HepG2 (cell line): ENCODE results near the gene GTF3C5. TPM values are rescaled to one million over a fixed set of nuclear protein-coding genes. Genes with fewer than 3 reads are reported as not detected.

ENCODE experiments used
- ATAC-seq: fragments of 200-7000 bp; cut with Tn5 transposase; 3 replicates; pipeline ENCODE4 v1.9.1; 2020; ENCODE audit warnings: mild to moderate bottlenecking, moderate library complexity
- BruUV-seq: library from RNA; stranded (reverse); fragments of 400-500 nt; replicated peaks from 2 replicates; lab custom pipeline; 2021; lab: Mats Ljungman, UMichigan
- CTCF ChIA-PET: fragments of 300-600 bp; formaldehyde crosslinking; extraction: SDS; loops from one replicate; lab custom pipeline; 2021; ENCODE audit warnings: low total read pairs, inconsistent platforms, low intra/inter-chr PET ratio; lab: Yijun Ruan, JAX
- POLR2A ChIA-PET: fragments of 350-600 bp; sonication (Branson Sonifier 250); formaldehyde crosslinking; loops from one replicate; lab custom pipeline; 2020; ENCODE audit warnings: antibody characterized with exemption, inconsistent platforms; lab: Yijun Ruan, JAX
- DNase-seq: peaks from one replicate; pipeline ENCODE4 v3.0.0-alpha.2; 2015; ENCODE audit warnings: low spot score
- FAIRE-seq: peaks from 3 replicates; lab custom pipeline; 2011; peaks lifted over from hg19 to GRCh38; lab: Jason Lieb, UNC
- H2AFZ ChIP-seq: one replicate; pipeline ENCODE4 v1.6.1; 2011; ENCODE audit warnings: low read length, inconsistent platforms
- H3K27ac ChIP-seq: fragments of 300-600 bp; 3 replicates; pipeline ENCODE4 v1.8.0; 2011; ENCODE audit warnings: mixed run types, mild to moderate bottlenecking, mixed read lengths, low read length, inconsistent platforms; ENCODE audit not compliant: insufficient read depth; ENCODE audit errors: extremely low read length
- H3K27me3 ChIP-seq, 2 experiments: fragments of 200-600 bp in 1 of 2; 2 replicates in 1 of 2; 3 replicates in 1 of 2; pipeline versions ENCODE4 v1.6.0 to v1.8.0; 2011; ENCODE audit warnings: low read length in 2 of 2, mild to moderate bottlenecking in 2 of 2, moderate library complexity in 2 of 2, inconsistent platforms in 1 of 2; ENCODE audit not compliant: insufficient read depth in 2 of 2, control insufficient read depth in 1 of 2
- H3K36me3 ChIP-seq, 2 experiments: fragments of 200-600 bp in 1 of 2; replicated peaks in 1 of 2; 2 replicates in 1 of 2; 3 replicates in 1 of 2; pipeline versions ENCODE4 v1.5.1 to v1.8.0; 2011; ENCODE audit warnings: low read length in 2 of 2, inconsistent platforms in 1 of 2; ENCODE audit not compliant: insufficient read depth in 2 of 2, control insufficient read depth in 1 of 2
- H3K4me1 ChIP-seq: 2 replicates; pipeline ENCODE4 v1.5.1; 2012; ENCODE audit warnings: low read length, inconsistent platforms; ENCODE audit not compliant: insufficient read depth
- H3K4me2 ChIP-seq: 2 replicates; pipeline ENCODE4 v1.6.0; 2011; ENCODE audit warnings: low read depth, low read length, inconsistent platforms
- H3K4me3 ChIP-seq, 3 experiments: fragments of 200-600 bp in 1 of 3; sonication (generic), shearing (Covaris generic) in 1 of 3; replicated peaks in 1 of 3; 2 replicates each; pipeline ENCODE4 v1.5.1; 2011 to 2016; ENCODE audit warnings: low read length in 3 of 3, inconsistent platforms in 2 of 3, low read depth in 2 of 3, mild to moderate bottlenecking in 2 of 3, control low read depth in 1 of 3, mixed read lengths in 1 of 3; ENCODE audit not compliant: insufficient read depth in 1 of 3
- H3K79me2 ChIP-seq: one replicate; pipeline ENCODE4 v1.6.1; 2011; ENCODE audit warnings: low read length, inconsistent platforms; ENCODE audit not compliant: insufficient read depth
- H3K9ac ChIP-seq: 2 replicates; pipeline ENCODE4 v1.6.0; 2011; ENCODE audit warnings: mild to moderate bottlenecking, low read depth, low read length, inconsistent platforms; ENCODE audit not compliant: insufficient read depth
- H3K9me3 ChIP-seq: 2 replicates; pipeline ENCODE4 v1.5.1; 2012; ENCODE audit warnings: mild to moderate bottlenecking, low read length
- H4K20me1 ChIP-seq: 2 replicates; pipeline ENCODE4 v1.6.0; 2011; ENCODE audit warnings: inconsistent platforms, mild to moderate bottlenecking, low read length, moderate library complexity; ENCODE audit not compliant: insufficient read depth
- ARID2 ChIP-seq: sonication (generic); formaldehyde crosslinking; IDR thresholded peaks from 2 replicates; pipeline ENCODE4 v1.8.1; 2022; ENCODE audit warnings: mild to moderate bottlenecking, missing genetic modification reagents, borderline replicate concordance
- HOXA3 ChIP-seq: sonication (generic); formaldehyde crosslinking; IDR thresholded peaks from 2 replicates; pipeline ENCODE4 v1.5.0; 2020; ENCODE audit warnings: missing genetic modification reagents
- JARID2 ChIP-seq: sonication (generic); formaldehyde crosslinking; IDR thresholded peaks from 2 replicates; pipeline ENCODE4 v1.8.1; 2023; ENCODE audit warnings: missing genetic modification reagents, inconsistent platforms; ENCODE audit not compliant: insufficient replicate concordance
- KDM2A ChIP-seq: sonication (generic); formaldehyde crosslinking; IDR thresholded peaks from 2 replicates; pipeline ENCODE4 v1.4.0; 2020; ENCODE audit warnings: low read depth, missing genetic modification reagents, borderline replicate concordance
- POLR2G ChIP-seq: fragments of 200-400 bp; formaldehyde crosslinking; IDR thresholded peaks from 2 replicates; pipeline ENCODE4 v1.6.1; 2018; ENCODE audit warnings: mild to moderate bottlenecking, low read depth, low read length, moderate library complexity
- YY1 ChIP-seq: IDR thresholded peaks from 2 replicates; pipeline ENCODE4 v1.6.1; 2011; ENCODE audit warnings: low read length, low read depth, moderate library complexity, mild to moderate bottlenecking; ENCODE audit not compliant: insufficient read depth, insufficient replicate concordance
- ZNF567 ChIP-seq: sonication (generic); formaldehyde crosslinking; IDR thresholded peaks from 2 replicates; pipeline ENCODE4 v1.8.1; 2023; ENCODE audit warnings: mild to moderate bottlenecking, missing genetic modification reagents, borderline replicate concordance
- ZSCAN9 ChIP-seq: IDR thresholded peaks from 2 replicates; pipeline ENCODE4 v1.6.1; 2016; ENCODE audit warnings: borderline replicate concordance
- WGBS: methylation state at CpG from one replicate; pipeline ENCODE4 v1.1.6; 2017; ENCODE audit warnings: low lambda C conversion rate; 5-methylcytosine and 5-hydroxymethylcytosine counted together
- in situ Hi-C: cut with HindIII; loops from 2 replicates; pipeline ENCODE4 v1.10.0; 2017; ENCODE audit warnings: low pct_unique_long_range_greater_than_20kb; ENCODE audit not compliant: extremely low pct_ligation_motif_present
- intact Hi-C: fragments of 100-400 bp; cut with micrococcal nuclease; formaldehyde crosslinking; loops from one replicate; pipeline ENCODE4 v1.10.0; 2022; ENCODE audit not compliant: unreplicated experiment
- polyA plus RNA-seq, 8 experiments: library from polyadenylated mRNA; depleted of rRNA in 3 of 8; stranded (reverse) in 7 of 8; unstranded in 1 of 8; fragments of >200 nt; fragmentation: Illumina TruSeq in 4 of 8; extraction: Trizol in 4 of 8; gene quantifications; 2 replicates each; pipeline versions ENCODE4 v1.2.1 to v1.2.3, GENCODE V29; 2011 to 2016; ENCODE audit warnings: low read depth in 4 of 8, missing spikeins in 1 of 8, mixed read lengths in 1 of 8; ENCODE audit not compliant: insufficient read depth in 1 of 8
- total RNA-seq, 5 experiments: library from RNA; depleted of rRNA; stranded (reverse); fragments of >200 nt; fragmentation: Illumina TruSeq; extraction: Trizol; gene quantifications; 2 replicates each; pipeline ENCODE4 v1.2.3, GENCODE V29; 2016; ENCODE audit warnings: low read depth in 1 of 5
- TF ChIP-seq, protein P1 (sequence below): sonication (generic); formaldehyde crosslinking; IDR thresholded peaks from 2 replicates; pipeline ENCODE4 v1.4.0; 2020; ENCODE audit warnings: missing genetic modification reagents

Gene GTF3C5
- total and polyA plus RNA-seq, 2 of the 13 experiments (the other 11 are each of a cell fraction or from before 2014, with no cell fraction given): 66.9 to 92.6 TPM

DNA sequence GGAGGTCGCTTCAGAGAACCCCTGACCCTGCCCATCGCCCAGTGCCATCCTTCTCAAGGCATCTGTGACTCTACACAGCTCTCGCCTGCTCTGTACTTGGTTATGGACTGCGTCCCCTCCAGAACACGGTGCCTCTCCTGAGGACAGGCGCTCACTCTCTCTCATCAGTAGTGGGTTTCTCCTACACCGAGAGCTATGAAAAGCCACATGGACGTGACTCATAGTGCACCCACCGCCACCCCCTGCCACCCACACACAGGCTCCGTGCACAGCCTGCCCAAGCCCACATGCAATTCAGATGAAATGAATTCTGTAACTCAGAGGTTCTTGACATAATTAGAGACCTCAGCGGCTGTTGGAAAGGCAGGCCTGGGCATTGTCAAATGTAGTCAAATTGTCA lies 13.9 kb downstream of the GTF3C5 start:
- 95% methylated on average over 11 of the region's 11 CpGs for WGBS
- ChIA-PET CTCF (no interaction called here), POLR2A (no interaction called here)
- H3K9me3 ChIP-seq: no peaks in the 10 kb centered on the region
- H3K4me1 ChIP-seq: no peaks in the 10 kb centered on the region
- H3K4me3 ChIP-seq: no peak overlapping the region
- DNase-seq (no peak), ATAC-seq (no peak), FAIRE-seq (no peak)
- no peak overlapping the region for H3K27ac ChIP-seq
- H3K9ac ChIP-seq: no peak overlapping the region
- H3K27me3 ChIP-seq: no peaks in the 10 kb centered on the region
- intact Hi-C loops (loop anchor here (5.0 kb wide), 1 partner anchor 103 kb away; no protein-coding TSS in a partner anchor), in situ Hi-C loops (loop anchor here (10.0 kb wide), 1 partner anchor 100 kb away; no protein-coding TSS in a partner anchor)
- no peak overlapping the region for H2AFZ ChIP-seq
- H3K79me2 ChIP-seq: peaks cover 2% of the 10 kb centered on the region
- TF ChIP-seq YY1 (no peak), ZSCAN9 (CRISPR knock-in tag) (no peak), KDM2A (CRISPR knock-in tag) (no peak), HOXA3 (CRISPR knock-in tag) (no peak), JARID2 (CRISPR knock-in tag) (no peak), ARID2 (CRISPR knock-in tag) (no peak), ZNF567 (CRISPR knock-in tag) (no peak), POLR2G (no peak)
- TF ChIP-seq, protein P1, sequence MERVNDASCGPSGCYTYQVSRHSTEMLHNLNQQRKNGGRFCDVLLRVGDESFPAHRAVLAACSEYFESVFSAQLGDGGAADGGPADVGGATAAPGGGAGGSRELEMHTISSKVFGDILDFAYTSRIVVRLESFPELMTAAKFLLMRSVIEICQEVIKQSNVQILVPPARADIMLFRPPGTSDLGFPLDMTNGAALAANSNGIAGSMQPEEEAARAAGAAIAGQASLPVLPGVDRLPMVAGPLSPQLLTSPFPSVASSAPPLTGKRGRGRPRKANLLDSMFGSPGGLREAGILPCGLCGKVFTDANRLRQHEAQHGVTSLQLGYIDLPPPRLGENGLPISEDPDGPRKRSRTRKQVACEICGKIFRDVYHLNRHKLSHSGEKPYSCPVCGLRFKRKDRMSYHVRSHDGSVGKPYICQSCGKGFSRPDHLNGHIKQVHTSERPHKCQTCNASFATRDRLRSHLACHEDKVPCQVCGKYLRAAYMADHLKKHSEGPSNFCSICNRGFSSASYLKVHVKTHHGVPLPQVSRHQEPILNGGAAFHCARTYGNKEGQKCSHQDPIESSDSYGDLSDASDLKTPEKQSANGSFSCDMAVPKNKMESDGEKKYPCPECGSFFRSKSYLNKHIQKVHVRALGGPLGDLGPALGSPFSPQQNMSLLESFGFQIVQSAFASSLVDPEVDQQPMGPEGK: no peak
- BruUV-seq: no TSS peak
- no peak overlapping the region for H3K4me2 ChIP-seq
- H3K36me3 ChIP-seq: peaks cover 30 to 69% of the 10 kb centered on the region in 2 experiments
- no peaks in the 10 kb centered on the region for H4K20me1 ChIP-seq
